ENCODE measurements around the gene DLL1.

Gene DLL1

DNA sequence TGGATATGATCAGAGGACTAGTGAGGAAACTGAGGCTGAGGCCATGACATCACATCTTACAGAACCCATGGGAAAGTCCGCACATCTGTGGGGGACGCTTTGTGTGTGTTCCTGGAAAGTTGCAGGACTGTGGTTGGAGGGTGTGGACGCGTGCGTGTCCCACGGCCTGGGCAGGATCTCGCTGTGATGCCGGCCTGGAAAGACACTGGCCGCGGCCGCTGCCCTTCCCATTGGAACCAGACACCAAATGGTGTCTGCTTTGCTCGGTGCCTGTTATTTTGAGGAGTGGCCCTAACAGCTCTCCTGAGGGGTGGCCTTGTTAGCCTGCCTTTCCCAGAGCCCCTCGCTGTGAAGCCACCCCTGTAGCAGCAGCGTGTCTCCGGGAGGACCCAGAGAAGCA, 41.1 kb downstream of the DLL1 start:
- TF ChIP-seq, protein P1, sequence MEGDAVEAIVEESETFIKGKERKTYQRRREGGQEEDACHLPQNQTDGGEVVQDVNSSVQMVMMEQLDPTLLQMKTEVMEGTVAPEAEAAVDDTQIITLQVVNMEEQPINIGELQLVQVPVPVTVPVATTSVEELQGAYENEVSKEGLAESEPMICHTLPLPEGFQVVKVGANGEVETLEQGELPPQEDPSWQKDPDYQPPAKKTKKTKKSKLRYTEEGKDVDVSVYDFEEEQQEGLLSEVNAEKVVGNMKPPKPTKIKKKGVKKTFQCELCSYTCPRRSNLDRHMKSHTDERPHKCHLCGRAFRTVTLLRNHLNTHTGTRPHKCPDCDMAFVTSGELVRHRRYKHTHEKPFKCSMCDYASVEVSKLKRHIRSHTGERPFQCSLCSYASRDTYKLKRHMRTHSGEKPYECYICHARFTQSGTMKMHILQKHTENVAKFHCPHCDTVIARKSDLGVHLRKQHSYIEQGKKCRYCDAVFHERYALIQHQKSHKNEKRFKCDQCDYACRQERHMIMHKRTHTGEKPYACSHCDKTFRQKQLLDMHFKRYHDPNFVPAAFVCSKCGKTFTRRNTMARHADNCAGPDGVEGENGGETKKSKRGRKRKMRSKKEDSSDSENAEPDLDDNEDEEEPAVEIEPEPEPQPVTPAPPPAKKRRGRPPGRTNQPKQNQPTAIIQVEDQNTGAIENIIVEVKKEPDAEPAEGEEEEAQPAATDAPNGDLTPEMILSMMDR (IDR thresholded peaks at IDR 0.05; ENCODE audit: insufficient read depth, missing control alignments) = no peak
- DNase-seq (ENCODE audit: insufficient read length, low spot score) (no peak), FAIRE-seq (no peak)

DNA sequence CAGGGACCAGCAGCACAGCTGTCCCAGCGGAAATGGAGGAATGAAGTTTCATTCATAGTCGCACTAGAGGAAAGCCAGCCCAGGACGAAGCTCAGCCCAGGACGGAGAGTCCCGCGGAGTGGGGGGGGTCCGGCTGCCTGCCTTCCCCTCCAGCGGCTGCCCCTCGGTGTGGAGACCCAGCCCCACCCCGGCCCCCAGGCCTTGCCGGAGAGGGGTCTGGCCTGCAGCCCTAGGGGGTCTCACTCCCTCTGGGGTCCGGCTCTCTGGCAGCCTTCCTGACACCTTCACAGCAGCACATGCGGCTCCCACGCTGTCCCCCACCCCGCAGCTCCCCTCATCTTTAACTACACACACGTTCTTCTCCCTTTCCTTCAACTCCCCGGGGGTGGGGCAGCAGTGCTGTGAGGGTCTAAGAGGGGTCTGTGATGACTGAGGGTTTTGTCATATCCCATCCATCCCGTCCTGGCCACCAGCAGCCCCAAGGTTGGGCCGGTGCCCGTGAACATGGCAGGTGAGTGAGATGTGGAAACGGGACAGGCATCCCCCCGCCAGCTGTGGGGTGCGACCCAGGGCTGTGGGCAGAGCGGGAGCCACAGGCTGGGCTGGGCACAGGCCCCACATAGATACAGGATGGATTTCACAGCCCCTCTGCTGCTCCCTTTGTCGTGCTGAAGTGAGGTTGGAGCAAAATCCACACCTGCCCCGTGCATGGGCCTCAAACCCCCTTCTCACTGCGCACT, 41.8 kb downstream of the DLL1 start:
- DNase-seq (ENCODE audit: insufficient read length, low spot score) = no peak
- no peak for FAIRE-seq
- TF ChIP-seq, protein P1 (IDR thresholded peaks at IDR 0.05; ENCODE audit: insufficient read depth, missing control alignments) = no peak

DNA sequence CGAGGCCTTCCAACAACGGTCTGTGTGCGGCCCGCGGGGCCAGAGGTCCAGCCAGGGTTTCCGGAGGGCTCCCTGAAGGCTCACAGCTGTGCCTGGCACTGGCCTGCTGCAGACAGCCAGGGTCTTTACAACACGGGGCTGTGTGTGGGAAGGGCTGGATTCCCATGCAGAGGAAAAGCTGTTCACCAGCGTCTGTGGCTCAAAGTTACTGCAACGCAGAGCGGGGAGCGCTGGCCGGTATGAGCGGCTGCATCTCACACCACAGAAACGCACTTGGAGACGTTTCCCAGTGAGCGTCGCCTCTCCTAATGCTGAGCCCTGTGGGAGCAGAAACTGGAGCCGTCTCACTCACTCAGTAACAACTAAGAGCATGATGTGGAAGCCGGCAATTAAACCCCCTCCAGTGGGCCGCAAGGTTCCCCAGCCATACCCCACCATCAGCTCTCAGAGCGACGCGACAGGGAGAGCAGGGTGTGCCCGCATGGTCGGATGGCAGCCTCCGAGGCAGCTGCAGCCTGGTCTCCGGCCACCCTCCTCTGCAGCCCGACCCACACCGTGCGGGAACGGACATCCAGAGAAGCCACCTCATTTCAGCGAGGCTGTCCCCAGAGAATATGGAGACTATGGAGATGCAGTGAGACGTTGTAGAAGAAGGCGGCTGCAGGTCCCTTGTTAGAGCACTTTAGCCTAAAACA, 42.6 kb downstream of the DLL1 start:
- FAIRE-seq (no peak), DNase-seq (ENCODE audit: insufficient read length, low spot score) (no peak)
- TF ChIP-seq, protein P1 (IDR thresholded peaks at IDR 0.05; ENCODE audit: insufficient read depth, missing control alignments) = no peak

DNA sequence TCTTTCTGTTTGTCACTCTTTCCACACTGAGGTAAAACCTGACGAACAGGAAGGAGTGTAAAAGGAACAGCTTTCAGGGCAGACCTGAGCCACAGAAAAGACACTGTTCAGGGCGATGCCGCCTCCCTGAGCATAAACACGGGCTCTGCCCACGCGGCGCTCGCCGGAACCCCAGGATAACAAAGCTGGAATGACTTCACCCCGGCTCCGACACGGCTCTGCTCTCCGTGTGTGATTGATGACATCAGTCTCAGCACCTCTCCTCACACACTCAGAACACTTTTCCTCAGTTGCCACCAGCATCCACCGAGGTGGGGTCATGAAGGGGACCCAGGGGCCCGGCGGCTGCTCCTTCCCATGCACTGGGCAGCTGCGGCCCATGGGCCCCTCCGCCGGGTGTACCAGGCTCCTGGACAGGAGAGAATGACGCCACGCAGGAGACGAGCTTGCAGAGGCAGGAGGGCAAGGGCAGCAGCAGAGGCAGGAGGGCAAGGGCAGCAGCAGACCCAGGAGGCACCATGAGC, 43.6 kb downstream of the DLL1 start:
- FAIRE-seq = no peak
- no peak for DNase-seq (ENCODE audit: insufficient read length, low spot score)
- TF ChIP-seq, protein P1 (IDR thresholded peaks at IDR 0.05; ENCODE audit: insufficient read depth, missing control alignments) = no peak

DNA sequence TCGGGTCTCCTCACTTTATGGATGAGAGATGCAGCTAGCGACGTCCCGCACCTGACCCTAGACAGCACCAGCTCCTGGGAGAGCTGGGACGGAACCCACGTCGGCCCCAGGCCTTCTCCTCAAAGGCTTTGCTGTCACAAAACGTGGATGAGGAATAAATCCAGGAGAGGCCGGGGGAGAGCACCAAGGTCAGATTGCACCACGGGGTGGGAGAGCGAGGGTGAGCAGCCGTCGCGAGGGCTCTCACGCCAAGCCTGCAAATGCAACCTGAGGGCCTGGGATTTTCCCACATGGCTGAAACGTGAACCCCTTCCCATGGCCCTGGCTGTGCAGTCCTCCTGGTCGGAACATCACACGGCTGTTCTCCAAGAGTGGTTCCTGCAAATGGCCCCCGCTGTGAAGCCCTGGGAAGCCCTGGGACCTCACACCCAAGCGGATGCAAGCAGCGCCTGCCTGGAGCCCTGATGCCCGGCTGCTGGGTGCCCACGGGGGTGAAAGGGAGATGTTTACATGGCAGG, 45.3 kb downstream of the DLL1 start:
- FAIRE-seq (no peak), DNase-seq (ENCODE audit: insufficient read length, low spot score) (no peak)
- TF ChIP-seq, protein P1 (IDR thresholded peaks at IDR 0.05; ENCODE audit: insufficient read depth, missing control alignments) = no peak

DNA sequence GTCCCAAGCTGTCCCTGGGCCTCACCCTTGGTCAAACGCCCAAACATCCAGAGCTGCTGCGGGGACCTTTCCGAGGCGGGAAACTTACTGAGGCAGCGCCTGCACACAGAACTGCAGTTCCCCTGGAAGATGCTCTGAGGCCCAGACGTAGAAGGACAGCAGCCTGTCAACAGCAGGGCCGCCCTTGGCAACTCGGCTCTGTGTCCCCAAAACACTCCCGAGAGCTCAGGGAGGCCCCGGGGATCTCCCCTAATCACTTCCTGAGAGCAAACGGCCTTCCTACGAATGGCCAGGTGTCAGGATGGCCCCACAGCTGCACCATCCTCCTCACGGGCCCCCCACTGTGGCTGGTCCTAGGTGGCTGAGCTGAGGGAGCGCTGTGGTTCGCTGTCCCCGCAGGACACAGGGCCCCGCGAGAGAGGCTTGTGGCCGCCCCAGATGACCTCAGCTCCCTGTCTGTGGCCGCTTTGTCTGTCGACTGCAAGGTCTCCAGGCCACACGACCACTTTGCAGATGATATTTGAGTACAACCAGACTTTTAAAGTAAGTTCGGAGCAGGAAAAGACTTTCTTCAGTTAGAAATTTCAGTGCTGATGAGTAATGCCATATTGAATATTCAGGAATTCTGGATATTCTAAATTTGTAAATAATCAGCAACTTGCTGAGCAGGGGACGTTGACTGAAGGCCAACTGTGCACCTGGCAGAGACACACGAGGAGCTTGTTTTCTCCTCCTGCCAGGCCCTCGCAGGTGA, 46.0 kb downstream of the DLL1 start:
- DNase-seq (ENCODE audit: insufficient read length, low spot score) (no peak), FAIRE-seq (no peak)
- TF ChIP-seq, protein P1 (IDR thresholded peaks at IDR 0.05; ENCODE audit: insufficient read depth, missing control alignments) = no peak

Data from D721Med (cell line).